Measurements from ENCODE around the gene COL8A1.

- no peak for TF ChIP-seq POLR2A (IDR thresholded peaks at IDR 0.05; ENCODE audit: low read length)
- no peak for TF ChIP-seq GATA1 (IDR thresholded peaks at IDR 0.05; ENCODE audit: low read depth, low read length)
Observed at GRCh38 chr3:99794485-99794884, 156.1 kb downstream of the COL8A1 start.
